Hematopoietic multipotent progenitor cell treated with erythropoietin and hydrocortisone succinate and interleukin-3 and kit ligand, for 8 days (in vitro differentiated cells): ENCODE results near the gene ASB5.

Experiments
- DNase-seq: peaks from one replicate; pipeline ENCODE4 v3.0.0-alpha.2; 2015

Gene ASB5

GRCh38 chr4:176212351-176212750 is 56.7 kb downstream of the ASB5 start:
- peak; percentile 8 for DNase-seq

GRCh38 chr4:176210579-176211296 is 58.3 kb downstream of the ASB5 start:
- DNase-seq, result no peak

- DNase-seq, result no peak
These were observed 58.9 kb downstream of the ASB5 start for GRCh38 chr4:176210101-176210500.

GRCh38 chr4:176209535-176209934 is 59.5 kb downstream of the ASB5 start:
- DNase-seq, result no peak

GRCh38 chr4:176207839-176208238 is 61.2 kb downstream of the ASB5 start:
- no peak for DNase-seq

GRCh38 chr4:176205299-176205698 is 63.7 kb downstream of the ASB5 start:
- no peak for DNase-seq

GRCh38 chr4:176198316-176198903 is 70.6 kb downstream of the ASB5 start:
- no peak for DNase-seq

GRCh38 chr4:176195184-176195978 is 73.6 kb downstream of the ASB5 start, which contains the start of gene SPATA4:
TSS of gene SPATA4 (minus strand) at chr4:176195585. CDS start at chr4:176195562, 23 bp downstream.
- peak; percentile 89 for DNase-seq

GRCh38 chr4:176193938-176194337 is 75.1 kb downstream of the ASB5 start:
- DNase-seq, result no peak

- no peak for DNase-seq
These were observed 75.9 kb downstream of the ASB5 start for GRCh38 chr4:176193126-176193525.

GRCh38 chr4:176191974-176192373 is 77.0 kb downstream of the ASB5 start:
- no peak for DNase-seq

GRCh38 chr4:176189891-176190795 is 78.9 kb downstream of the ASB5 start:
- DNase-seq, result no peak

GRCh38 chr4:176188654-176189053 is 80.4 kb downstream of the ASB5 start:
- DNase-seq, result no peak

GRCh38 chr4:176187624-176188023 is 81.4 kb downstream of the ASB5 start:
- DNase-seq, result no peak

- no peak for DNase-seq
These were observed 82.2 kb downstream of the ASB5 start for GRCh38 chr4:176186671-176187395.

- no peak for DNase-seq
These were observed 83.0 kb downstream of the ASB5 start for GRCh38 chr4:176186067-176186466.

GRCh38 chr4:176185051-176185450 is 84.0 kb downstream of the ASB5 start:
- no peak for DNase-seq
